ENCODE results near the gene MFSD12.
A peak's percentile ranks its signal among the peaks of the same experiment; 100 is the strongest.

Gene MFSD12

DNA sequence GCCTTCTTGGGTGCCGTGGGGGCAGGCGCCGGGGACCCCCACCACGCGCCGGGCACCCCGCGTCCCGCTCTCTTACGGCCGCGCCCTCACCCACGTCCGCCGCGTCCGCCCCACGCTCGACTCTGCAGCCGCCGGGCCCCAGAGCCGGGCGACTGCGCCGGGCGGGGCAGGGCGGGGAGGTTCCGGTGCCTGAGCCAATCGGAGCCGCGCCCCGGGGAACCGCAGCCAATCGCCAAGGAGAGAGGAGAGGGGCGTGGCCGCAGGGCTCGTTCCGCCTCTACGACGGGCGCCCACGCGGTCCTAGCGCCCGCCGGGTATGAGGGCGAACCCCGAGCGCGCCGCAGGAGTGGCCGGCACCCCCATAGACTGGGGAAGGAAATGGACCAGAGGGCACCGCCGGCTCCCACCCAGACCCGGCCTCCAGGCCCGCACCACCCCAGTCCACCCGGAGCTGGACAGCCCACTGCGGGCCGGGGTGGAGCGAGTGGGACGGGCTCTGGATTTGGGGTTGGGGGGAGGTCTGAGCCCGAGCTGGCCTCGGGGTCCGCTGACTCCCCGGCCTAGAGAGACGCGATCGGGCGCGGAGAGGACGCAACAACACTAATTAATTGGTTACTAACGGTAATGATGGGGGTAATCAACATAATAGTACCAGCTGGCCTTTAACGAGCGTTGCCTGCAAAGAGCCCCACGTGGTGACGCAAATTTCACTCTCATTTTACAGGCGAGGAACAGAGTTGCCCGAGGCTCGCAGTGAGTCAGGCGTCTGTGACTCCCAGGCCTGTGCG is at the start of gene MFSD12:
TSS of gene MFSD12 (minus strand) at position 126 of the 788 bp plus-strand sequence. CDS start 183 bp downstream, outside the sequence.
- peak; percentile 100 for DNase-seq (ENCODE audit: low spot score)

DNA sequence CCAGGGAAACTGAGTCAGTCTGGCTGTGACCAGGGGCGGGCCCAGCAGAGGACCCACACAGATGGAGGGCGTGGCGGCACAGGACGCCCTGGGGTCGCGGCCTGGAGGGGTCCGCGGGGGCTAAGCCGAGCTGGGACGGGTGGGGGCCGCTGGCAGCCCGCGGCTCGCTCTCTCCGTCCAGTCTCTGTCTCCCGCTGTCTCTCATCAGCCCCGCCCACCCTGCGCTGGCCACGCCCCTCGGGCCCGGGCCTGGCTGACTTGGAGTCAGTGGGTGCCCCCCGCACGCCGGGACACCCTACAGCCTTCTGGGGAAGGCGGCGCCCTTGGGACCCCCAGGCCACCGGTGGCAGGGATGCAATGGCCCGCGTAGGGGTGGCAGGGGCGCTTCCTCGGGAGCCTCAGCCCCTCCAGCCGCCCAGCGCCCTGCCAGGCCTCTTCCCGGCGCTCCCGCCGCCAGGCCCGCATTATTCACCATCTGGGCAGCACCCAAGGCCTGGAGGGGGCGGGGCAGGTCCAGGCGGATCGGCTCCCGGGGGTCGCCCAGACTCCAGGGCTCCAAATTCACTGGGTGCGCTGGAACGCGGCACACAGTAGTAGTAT is 49.4 kb upstream of the MFSD12 start, which contains the start of gene TBXA2R:
TSS of gene TBXA2R (minus strand) at position 186 of the 600 bp plus-strand sequence. CDS start 6,241 bp downstream, outside the sequence.
- peak; percentile 95 for DNase-seq (ENCODE audit: low spot score)

DNA sequence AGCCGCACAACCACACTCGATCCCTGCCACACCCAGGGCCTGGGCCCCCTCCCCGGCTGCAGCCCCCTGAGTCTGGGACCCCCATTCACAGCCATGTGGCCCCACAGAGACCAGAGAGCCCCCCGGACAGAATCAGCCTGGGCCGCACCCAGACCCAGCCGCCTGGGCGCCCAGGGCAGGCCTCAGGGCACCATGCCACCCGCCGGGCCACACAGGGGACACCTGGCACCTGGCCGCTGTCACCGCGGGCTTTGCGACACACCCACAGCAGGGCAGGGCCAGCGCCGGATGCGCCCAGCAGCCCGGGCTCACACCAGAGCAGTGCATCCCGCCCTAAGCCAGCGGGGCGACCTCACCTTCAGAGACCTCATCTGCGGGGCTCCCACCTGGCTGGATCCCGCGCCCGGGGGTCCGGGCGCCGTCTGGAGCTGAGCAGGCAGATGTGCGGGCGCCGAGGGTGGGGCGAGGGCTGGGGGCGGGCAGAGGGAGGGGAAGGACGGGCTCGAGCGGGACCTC is 48.8 kb upstream of the MFSD12 start:
- peak; percentile 66 for DNase-seq (ENCODE audit: low spot score)

DNA sequence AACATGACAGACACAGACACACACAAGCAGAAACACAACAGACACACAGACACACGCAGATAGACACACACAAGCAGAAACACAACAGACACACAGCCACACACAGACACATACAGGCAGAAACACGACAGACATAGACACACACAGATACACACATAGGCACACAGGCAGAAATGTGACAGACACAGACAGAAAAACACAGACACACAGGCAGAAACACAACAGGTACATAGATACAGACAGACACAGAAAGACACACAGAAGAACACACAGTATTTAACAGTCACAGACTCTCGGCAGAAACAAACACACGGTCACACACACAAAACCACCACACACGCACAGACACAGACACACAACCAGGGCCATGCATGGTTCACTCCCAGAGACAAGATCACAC is 48.4 kb upstream of the MFSD12 start:
- no peak for DNase-seq (ENCODE audit: low spot score)

DNA sequence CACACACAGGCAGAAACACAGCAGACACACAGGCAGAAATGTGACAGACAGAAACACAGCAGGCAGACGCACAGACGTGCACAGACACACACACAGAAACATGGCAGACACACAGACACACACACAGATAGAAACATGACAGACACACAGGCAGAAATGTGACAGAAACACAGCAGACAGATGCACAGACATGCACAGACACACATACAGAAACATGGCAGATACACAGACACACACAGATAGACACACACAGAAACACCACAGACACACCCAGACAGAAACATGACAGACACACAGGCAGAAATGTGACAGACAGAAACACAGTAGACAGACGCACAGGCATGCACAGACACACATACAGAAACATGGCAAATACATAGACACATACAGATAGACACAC is 48.0 kb upstream of the MFSD12 start:
- no peak for DNase-seq (ENCODE audit: low spot score)

DNA sequence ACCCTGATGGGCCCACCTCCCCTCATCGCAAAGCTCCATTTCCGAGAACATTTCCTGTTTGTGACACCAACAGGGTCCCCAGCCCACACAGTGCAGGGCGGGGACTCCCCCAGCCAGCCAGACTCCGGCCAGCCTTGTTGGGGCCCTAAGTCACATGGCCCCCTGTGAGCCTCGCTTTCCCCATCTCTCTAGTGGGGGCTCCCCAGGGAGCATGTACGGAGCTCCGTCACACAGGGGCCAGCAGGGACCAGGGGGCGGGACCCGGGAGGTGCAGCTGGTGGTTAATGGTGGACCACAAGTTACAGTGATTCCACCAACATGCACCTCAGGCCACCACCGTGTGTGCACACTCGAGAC is 47.6 kb upstream of the MFSD12 start:
- DNase-seq (ENCODE audit: low spot score), result no peak

DNA sequence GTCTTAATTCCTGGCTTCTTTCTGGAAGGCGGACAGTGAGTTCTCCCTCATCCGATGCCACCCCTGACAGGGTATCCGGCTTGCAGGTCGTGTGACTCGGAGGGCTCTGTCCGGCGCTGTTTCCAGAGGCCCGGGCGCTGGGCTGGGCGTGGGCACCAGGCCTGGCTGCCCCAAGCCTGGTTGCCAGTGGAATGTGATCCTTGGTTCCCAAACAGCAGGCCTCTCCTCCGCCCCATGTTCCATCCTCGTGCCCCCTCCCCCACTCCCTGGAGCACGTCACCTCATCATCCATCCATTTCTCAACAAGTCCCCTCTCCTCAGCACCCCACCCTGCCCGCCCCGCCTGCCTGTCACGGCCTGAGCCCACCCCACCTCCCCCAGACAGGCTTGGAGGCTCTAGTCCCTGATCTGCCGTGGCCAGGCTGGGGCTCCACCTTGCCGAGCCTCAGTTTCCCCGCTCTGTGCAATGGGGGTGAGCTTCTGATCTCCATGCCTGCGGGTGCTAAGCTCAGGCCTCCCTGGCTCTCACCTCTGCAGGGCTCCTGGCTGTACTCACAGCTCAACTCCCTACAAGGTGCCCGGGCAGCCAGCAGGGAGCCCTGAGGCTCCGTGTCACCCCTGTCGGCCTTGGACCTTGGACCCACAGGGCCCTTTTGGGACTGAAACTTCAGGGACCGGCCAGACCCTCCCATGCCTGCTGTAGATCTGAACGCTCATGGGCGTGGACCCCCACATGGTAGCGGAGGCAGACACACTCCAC is 47.0 kb upstream of the MFSD12 start:
- DNase-seq (ENCODE audit: low spot score), result no peak

DNA sequence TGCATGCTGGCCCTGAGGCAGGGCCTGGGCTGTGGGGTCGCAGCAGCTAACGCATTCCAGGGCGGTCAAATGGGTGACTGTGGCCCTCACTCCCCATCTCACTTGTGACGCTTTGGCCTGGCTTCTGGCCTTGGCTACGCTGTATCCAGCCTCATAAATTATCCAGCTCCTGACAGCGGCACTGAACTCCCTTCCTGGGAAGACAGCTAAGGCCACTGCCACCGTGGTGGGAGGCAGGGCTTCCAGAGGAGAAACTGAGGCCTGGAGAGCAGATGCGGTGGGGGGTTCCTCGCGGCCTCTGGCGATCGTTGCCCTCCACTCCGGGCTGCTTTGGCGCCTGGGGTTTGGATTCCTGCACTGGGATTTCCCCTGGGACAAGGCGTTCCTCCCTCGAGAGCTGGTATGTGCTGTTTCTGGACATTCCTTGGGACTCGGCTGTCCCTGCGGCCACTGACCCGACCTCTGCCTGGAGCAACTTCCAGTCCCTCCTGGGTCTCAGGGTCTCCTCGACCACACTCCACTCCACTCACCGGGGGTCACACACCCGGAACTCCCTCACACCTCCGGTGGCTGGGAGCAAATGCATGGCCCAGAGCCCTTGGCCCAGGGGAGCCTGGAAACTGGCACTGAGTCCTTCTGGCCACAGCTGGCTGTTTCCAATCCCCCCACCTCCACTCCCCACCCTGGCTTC is 45.9 kb upstream of the MFSD12 start:
- peak; percentile 69 for DNase-seq (ENCODE audit: low spot score)

DNA sequence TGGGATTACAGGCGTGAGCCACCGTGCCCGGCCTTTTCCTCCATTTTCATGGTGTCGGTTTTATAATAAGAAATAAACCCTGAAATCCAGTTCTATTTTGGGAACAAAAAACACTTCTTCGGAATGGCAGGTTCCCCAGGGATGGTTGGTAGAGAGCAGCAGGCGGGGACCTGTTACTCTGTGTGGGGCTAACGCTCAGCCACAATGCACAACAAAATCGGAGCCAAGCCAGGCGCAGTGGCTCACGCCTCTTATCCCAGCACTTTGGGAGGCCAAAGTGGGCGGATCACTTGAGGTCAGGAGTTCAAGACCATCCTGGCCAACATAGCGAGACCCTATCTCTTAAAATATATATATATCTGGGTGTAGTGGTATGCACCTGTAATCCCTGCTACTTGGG is 43.6 kb upstream of the MFSD12 start:
- no peak for DNase-seq (ENCODE audit: low spot score)

DNA sequence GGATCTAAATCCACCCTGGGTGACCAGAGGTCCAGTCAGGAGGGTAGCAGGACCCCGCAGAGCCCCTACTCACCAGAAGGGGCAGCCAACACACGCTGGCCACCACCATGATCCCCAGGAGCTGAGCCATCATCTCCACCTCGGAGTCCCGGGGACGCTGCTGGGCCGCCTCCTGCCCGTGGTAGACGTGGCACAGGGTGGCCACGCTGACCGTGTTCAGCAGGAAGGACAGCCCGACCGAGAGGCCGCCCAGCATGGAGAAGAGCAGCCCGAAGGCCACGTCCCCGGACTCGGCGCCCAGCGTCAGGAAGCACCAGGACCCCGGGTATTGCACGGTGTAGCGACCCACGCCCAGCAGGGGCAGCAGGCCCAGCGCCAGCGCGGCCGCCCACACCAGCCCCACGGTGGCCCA is 42.4 kb upstream of the MFSD12 start:
- no peak for DNase-seq (ENCODE audit: low spot score)

DNA sequence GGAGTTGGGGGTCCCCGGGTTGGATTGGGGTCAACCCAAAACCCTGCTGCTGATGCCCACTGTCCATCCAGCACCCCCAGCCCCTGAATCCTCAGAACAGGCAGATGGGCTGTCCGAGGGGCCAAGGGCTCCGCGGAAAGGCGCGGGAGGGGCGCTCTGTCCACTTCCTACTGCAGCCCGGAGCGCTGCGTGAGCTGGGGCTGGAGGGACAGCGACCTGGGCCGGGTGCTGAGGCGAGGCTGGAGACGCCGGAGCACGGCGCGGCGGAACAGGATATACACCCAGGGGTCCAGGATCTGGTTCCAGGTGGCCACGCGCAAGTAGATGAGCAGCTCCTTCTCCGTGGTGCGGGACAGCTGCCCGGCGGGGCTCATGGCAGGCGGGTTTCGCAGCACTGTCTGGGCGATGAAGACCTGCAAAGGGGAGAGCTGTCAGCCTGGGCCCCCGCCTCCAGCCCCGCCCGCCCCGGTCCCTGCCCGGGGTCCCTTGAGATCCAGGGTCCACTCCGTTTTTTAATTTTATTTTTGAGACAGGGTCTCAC is 38.2 kb upstream of the MFSD12 start:
- no peak for DNase-seq (ENCODE audit: low spot score)

DNA sequence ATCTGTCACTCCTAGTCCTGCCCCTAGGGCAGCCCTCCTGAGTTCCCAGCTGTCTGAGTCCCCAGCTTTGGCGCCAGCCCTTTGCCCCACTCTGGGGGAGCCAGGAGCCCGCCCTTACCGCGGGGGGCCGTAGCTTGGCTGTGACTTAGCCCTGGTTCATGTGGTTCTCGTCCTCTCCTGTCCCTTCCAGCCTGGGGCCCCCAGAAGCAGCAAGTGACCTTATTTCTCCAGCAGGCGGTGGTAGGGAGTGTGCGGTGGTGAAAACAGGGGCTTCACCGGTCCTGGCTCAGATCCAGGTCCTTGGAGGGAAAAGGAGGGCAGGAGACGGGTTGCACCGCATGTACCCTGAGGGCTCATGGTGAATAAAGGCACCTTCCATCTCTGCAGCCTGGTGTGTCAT is 35.8 kb upstream of the MFSD12 start:
- DNase-seq (ENCODE audit: low spot score), result no peak

DNA sequence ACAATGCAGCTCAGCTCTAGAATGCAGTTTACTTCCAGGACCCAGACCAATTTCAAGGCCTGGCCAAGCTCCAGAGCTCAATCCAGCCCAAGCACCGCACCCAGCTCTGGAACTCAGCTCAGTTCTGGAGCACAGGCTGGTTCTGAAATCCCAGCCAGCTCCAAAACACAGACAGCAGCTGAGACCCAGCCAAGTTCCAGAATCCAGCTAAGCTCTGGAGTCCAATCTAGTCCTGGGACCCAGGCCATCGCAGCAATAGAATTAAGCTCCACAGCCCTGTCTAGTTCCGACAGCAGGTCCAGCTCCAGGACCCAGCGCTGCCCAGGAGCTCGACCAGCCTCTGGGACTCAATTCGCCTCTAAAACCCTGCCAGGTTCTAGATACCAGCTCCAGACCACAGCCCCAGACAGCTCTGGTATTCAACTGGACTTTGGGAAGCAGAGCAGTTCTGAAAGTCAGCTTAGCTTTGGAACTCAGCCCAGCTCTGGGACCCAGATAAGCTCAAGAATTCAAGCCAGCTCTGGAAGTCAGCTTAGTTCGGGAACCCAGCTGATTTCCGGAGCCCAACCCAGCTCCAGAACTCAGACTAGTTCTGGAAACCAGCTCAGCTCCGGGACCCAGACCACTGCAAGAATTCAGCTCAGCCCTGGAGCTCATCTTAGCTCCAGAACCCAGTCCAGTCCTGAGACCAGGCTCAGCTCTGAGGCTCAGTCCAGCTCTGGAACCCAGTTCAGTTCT is 34.7 kb upstream of the MFSD12 start:
- DNase-seq (ENCODE audit: low spot score), result no peak

DNA sequence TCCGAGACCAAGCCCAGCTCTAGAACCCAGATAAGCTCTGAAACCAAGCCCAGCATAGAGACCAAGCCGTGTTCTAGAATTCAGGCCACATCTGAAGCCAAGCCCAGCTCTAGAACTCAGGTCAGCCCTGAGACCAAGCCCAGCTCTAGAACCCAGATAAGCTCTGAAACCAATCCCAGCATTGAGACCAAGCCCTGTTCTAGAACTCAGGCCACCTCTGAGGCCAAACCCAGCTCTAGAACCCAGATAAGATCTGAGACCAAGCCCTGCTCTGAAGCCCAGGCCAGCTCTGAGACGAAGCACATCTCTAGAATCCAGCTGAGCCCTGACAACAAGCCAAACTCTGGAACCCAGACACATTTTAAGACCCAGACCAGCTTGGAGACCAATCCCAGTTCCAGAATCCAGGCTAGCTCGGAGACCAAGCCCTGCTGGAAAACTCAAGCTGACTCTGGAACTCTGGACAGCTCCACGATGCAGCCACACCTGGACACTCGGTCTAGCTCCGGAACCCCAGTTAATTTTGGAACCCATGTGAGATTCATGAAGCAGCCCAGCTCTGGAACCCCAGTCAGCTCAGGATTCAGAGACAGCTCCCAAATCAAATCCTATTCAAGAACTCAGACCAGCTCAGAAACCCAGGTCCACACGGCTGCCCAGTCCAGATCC is 33.7 kb upstream of the MFSD12 start:
- no peak for DNase-seq (ENCODE audit: low spot score)

DNA sequence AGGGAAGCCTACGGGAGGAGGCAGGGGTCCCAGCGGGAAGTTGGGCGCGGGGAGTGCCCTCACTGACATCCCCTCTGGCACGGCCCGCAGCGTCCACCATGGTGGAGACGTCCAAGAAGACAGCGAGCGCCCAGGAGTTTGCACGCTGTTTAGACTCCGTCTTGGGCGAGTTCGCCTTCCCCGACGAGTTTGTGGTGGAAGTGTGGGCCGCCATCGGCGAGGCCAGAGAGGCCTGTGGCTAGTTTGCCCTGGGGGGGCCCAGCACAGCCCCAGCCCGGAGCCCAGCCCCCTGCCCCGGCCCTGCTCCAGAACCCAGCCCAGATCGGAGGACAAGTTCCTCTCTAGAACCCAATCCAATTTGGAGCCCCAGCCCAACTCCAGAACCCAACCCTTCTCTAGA is 32.6 kb upstream of the MFSD12 start:
- DNase-seq (ENCODE audit: low spot score), result no peak

DNA sequence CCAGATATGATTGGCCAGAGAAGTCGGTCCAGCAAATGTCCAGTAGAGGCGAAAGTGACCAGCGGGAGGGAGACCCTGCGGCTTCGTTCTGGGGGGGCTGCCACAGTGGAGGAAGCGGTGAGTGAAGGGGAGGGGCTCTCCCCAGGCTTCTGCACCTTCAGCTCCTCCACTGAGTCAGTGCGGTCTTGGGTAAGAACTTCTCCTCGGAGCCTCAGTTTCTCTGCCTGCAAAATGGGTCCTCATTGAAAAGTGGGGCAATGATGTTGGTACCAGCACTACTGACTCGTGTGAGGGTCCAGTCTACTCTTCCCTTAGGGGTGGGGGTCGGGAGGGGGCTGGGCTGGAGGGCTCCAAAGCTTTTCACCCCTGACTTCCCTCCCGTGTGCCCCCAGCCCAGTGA is 32.1 kb upstream of the MFSD12 start:
- no peak for DNase-seq (ENCODE audit: low spot score)

DNA sequence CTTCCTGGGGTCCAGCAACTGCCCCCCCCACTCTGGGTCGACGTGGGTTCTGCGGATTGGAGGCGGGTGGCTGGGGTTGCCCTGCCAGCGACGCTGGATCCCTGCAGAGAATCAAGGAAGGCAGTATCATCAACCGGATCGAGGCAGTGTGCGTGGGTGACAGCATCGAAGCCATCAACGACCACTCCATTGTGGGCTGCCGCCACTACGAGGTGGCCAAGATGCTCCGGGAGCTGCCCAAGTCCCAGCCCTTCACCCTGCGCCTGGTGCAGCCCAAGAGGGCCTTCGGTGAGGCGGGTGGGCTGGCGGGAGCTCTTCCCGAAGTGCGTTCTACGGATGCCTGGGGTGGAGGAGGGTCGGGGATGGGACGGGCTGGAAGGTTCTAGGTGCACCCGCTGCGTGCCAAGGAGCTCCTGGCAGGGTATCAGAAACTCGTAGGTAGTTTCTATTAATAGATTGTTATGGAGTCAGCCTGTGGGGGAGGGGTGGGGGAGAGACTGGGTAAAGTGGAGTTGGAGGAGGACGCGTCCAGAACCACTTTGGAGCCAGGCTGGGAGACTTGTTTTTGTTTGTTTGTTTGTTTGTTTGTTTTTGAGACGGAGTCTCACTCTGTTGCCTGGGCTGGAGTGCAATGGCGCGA is 29.4 kb upstream of the MFSD12 start:
- DNase-seq (ENCODE audit: low spot score), result no peak

DNA sequence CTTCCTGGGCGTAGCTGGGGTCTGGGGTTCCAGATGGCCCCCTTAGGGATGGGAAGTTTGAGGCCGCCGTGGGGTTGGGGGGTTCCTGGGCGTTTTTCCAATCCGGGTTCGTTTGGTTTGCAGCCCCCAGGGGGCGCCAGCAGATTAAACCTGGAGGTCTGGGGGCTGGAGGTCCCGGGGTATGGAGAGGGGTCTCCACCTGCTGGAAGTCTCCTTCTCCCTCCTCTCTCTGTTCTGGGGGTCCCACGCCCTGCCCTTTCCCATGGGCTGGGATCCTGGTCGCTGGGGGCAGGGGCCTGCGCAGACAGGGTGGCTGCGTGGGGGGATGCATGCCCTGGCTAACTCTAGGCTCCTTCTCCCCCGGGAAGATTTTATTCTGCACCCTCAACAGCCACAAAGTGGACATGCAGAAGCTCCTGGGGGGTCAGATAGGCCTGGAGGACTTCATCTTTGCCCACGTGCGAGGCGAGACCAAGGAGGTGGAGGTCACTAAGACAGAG is 28.8 kb upstream of the MFSD12 start:
- DNase-seq (ENCODE audit: low spot score), result no peak

DNA sequence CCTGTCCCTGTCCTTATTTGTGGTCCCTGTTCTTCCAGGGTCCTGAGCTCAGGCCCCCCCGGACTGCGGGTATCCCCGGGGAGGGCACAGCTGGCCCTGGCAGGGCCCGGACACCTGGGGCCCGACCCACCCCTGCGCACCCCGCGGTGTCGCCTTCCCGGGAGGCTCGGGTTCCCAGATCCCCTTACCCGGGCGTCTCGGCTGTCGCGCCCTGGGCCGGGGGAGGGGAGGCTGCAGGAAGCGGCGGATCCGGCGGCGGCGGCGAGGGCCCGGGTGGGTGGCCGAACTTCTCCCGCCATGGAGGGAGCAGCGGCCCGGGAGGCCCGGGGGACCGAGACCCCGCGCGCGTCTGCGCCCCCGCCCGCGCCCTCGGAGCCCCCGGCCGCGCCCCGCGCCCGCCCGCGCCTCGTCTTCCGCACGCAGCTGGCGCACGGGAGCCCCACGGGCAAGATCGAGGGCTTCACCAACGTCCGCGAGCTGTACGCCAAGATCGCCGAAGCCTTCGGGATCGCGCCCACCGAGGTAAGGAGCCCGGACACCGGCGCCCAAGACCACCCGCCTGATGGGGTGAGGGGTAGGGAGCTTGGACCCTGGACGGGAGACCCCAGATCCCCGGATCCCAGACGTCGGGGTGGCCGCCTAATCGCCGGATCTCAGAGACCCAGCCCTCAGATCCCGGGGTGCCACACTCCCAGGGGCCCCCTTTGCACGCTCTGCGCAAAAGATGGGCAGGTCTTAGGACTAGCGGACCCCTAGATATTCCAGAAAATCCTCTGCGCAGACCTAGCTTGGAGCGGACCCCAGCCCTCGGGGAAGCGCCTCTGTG is 28.1 kb upstream of the MFSD12 start, which contains the start of gene GIPC3:
TSS of gene GIPC3 (plus strand) at position 178 of the 826 bp plus-strand sequence. CDS start at position 298, 120 bp downstream.
- DNase-seq (ENCODE audit: low spot score), result no peak

All from AG08396 (cell line).